Stimulated activated CD4-positive, alpha-beta T cell treated with anti-CD3 and anti-CD28 coated beads, Interleukin-15, amount 100 ng/mL, for 48 hours (primary cell): ENCODE data around the gene SLC16A12.
"Not testable (repeated sequence)": the region's sequence is repeated elsewhere in the genome, so short reads cannot be mapped to it uniquely, and the experiment has no call there.

Source experiments
- DNase-seq, 2 donors: peaks; one replicate each; pipeline ENCODE4 v3.0.0-alpha.2; 2020; ENCODE audit warnings: low read depth in 2 of 2

Gene SLC16A12

GRCh38 chr10:89471110-89471809 is 64.1 kb downstream of the SLC16A12 start:
- DNase-seq: no peak

- no peak for DNase-seq
These were observed 64.8 kb downstream of the SLC16A12 start for GRCh38 chr10:89470628-89471027.

- no peak for DNase-seq
These were observed 65.9 kb downstream of the SLC16A12 start for GRCh38 chr10:89469517-89469916.

- DNase-seq: no peak
These were observed 67.0 kb downstream of the SLC16A12 start for GRCh38 chr10:89468191-89468965.

- no peak for DNase-seq
These were observed 68.8 kb downstream of the SLC16A12 start for GRCh38 chr10:89466599-89467035.

GRCh38 chr10:89465196-89465595 is 70.2 kb downstream of the SLC16A12 start:
- DNase-seq: no peak

GRCh38 chr10:89463846-89464537 is 71.4 kb downstream of the SLC16A12 start:
- no peak for DNase-seq

- no peak for DNase-seq
These were observed 76.6 kb downstream of the SLC16A12 start for GRCh38 chr10:89458784-89459183.

GRCh38 chr10:89458291-89458690 is 77.1 kb downstream of the SLC16A12 start:
- DNase-seq: no peak

GRCh38 chr10:89454561-89455347 is 80.6 kb downstream of the SLC16A12 start:
- DNase-seq: no peak

GRCh38 chr10:89452193-89452592 is 83.2 kb downstream of the SLC16A12 start:
- DNase-seq: no peak

- no peak for DNase-seq
These were observed 84.5 kb downstream of the SLC16A12 start for GRCh38 chr10:89450901-89451300.

- not testable (repeated sequence) for DNase-seq
These were observed 90.6 kb downstream of the SLC16A12 start for GRCh38 chr10:89444819-89445218.

- no peak for DNase-seq
These were observed 93.1 kb downstream of the SLC16A12 start for GRCh38 chr10:89442289-89442688.

GRCh38 chr10:89440226-89441009 is 95.0 kb downstream of the SLC16A12 start:
- no peak for DNase-seq

- DNase-seq: no peak
These were observed 96.9 kb downstream of the SLC16A12 start for GRCh38 chr10:89438525-89438924.

GRCh38 chr10:89431977-89432376 is 103.4 kb downstream of the SLC16A12 start:
- no peak for DNase-seq

- no peak for DNase-seq
These were observed 106.5 kb downstream of the SLC16A12 start for GRCh38 chr10:89428877-89429276.

- no peak for DNase-seq
These were observed 107.8 kb downstream of the SLC16A12 start for GRCh38 chr10:89427629-89428028.

GRCh38 chr10:89426230-89426868 is 109.0 kb downstream of the SLC16A12 start:
- DNase-seq: no peak
